ENCODE measurements around the gene PYCR2. TPM values are rescaled to one million over a fixed set of nuclear protein-coding genes. Genes with fewer than 3 reads are reported as not detected.
A peak's percentile ranks its signal among the peaks of the same experiment; 100 is the strongest.

Gene PYCR2
- total RNA-seq, 1 experiment from 2014 or later: 104 TPM

- no peak overlapping the region for H3T11ph ChIP-seq (ENCODE audit: low read length)
- H3K23ac ChIP-seq (ENCODE audit: insufficient read length, low read depth, low read length): no peak overlapping the region
- H3K27ac ChIP-seq (ENCODE audit: insufficient read length, low read depth, low read length): no peak overlapping the region
- peaks cover 5% of the 10 kb centered on the region for H3K27me3 Mint-ChIP-seq (ENCODE audit: low read depth)
- no peaks in the 10 kb centered on the region for H4K20me1 ChIP-seq (ENCODE audit: control insufficient read depth, insufficient read depth, insufficient read length)
- no peak overlapping the region for H4K5ac ChIP-seq (ENCODE audit: insufficient read length, low read depth, low read length)
- no peak for DNase-seq
- H3K79me2 ChIP-seq (ENCODE audit: insufficient read depth, low read length): no peaks in the 10 kb centered on the region
- no peak overlapping the region for H2BK120ac ChIP-seq (ENCODE audit: low read depth, low read length, poor library complexity, severe bottlenecking)
- H3K9me3 ChIP-seq (ENCODE audit: control insufficient read depth, low read depth, low read length): no peaks in the 10 kb centered on the region
- no peak for TF ChIP-seq CTCF (conservative IDR thresholded peaks at IDR 0.05)
- H3K27me3 ChIP-seq (ENCODE audit: insufficient read depth, low read length): no peaks in the 10 kb centered on the region
- H3K4me1 Mint-ChIP-seq: peaks cover 18 to 23% of the 10 kb centered on the region in 2 experiments
- no CpG with 5 or more reads among the region's 7 CpGs for WGBS (ENCODE audit: extremely low coverage, insufficient read length, low lambda C conversion rate)
- H3K36me3 Mint-ChIP-seq (ENCODE audit: insufficient read depth in 1 of 3, low read depth in 3 of 3): no peaks in the 10 kb centered on the region
- no peaks in the 10 kb centered on the region; the same call in 1 of the 2 replicates for H3K4me1 ChIP-seq (ENCODE audit: insufficient read depth, low read length)
- H3K4me2 ChIP-seq (ENCODE audit: insufficient read depth, insufficient read length, low read length): no peak overlapping the region
- H3K9ac ChIP-seq (ENCODE audit: extremely low read depth, insufficient read length, low read length): no peak overlapping the region
- no peak overlapping the region for H3K56ac ChIP-seq (ENCODE audit: insufficient read length, low read depth, low read length)
- H3K4me3 Mint-ChIP-seq: no peak overlapping the region
- H2AK5ac ChIP-seq (ENCODE audit: insufficient read length, low read length): no peak overlapping the region
- no peak overlapping the region for H3K18ac ChIP-seq (ENCODE audit: insufficient read length, low read depth, low read length)
- no peak overlapping the region for H2BK20ac ChIP-seq (ENCODE audit: low read depth, low read length, poor library complexity, severe bottlenecking)
- H3K4ac ChIP-seq (ENCODE audit: low read depth, low read length): no peak overlapping the region
- H4K8ac ChIP-seq (replicated peaks; ENCODE audit: insufficient read length, low read depth, low read length): no peak overlapping the region
- no peak overlapping the region for H4K91ac ChIP-seq (ENCODE audit: insufficient read length, low read depth, low read length)
- H3K14ac ChIP-seq (ENCODE audit: insufficient read depth, low read length): peak overlapping the region; percentile 31; the same call in 1 of the 2 replicates
- H3K9me3 Mint-ChIP-seq: no peaks in the 10 kb centered on the region
- no peaks in the 10 kb centered on the region for H3K79me1 ChIP-seq (ENCODE audit: insufficient read depth, low read depth, low read length, poor library complexity, severe bottlenecking)
- no peaks in the 10 kb centered on the region for H3K23me2 ChIP-seq (ENCODE audit: insufficient read length, low read depth, low read length, poor library complexity, severe bottlenecking)
- H2BK15ac ChIP-seq (ENCODE audit: low read depth, low read length): no peak overlapping the region
- H2BK5ac ChIP-seq (ENCODE audit: insufficient read length, low read length): no peak overlapping the region
- H3K27ac Mint-ChIP-seq: 0 out of 7 replicates have a peak overlapping the region, but pooled peaks of 1 of the 3 experiments have one; percentile 16
- no peak overlapping the region for H2AFZ ChIP-seq (ENCODE audit: low read length)
- H2BK12ac ChIP-seq (ENCODE audit: insufficient read length, low read depth, low read length): no peak overlapping the region
These were observed 16.7 kb downstream of the PYCR2 start for GRCh38 chr1:225907341-225907740.
